COLO829 (cell line): ENCODE results near the gene ZNF492.
"Not testable (repeated sequence)": the region's sequence is repeated elsewhere in the genome, so short reads cannot be mapped to it uniquely, and the experiment has no call there.

Experiments used
- DNase-seq: peaks from one replicate; pipeline ENCODE4 v3.0.0; 2012; ENCODE audit warnings: low spot score

The ZNF492 gene

DNA sequence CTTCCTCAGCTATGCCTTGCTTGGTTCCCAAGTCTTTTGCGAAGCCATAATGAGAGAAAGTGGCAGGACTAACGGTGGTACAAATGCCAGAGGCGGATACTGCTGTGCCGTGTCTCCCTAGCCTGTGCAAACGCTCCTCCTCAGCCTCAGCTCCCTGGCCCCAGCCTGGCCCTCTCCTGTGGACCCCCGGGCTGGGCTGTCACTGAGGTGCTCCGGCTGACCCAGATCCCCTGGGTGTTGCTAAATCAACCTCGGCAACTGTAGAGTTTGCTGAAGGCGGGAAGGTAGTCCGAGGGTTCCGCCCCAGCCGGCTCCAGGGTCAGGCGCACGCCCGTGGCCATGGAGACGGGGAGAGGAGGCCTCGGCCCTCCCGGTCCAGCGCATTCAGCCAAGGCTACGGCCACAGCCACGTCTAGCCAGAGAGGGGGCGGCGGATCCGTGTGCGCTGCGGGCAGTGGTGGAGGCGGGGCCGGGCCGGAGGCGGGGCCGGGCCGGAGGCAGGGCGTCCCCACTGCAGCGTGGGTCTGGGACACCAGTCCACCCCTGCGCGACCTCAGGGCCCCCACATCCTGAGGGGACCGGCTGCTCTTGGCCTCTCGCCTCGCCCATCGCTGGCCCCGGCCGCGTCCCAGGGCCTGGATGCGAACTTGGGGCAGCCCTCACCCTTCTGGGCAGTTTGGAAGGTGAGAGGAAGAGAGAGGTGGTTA, 16.4 kb upstream of the ZNF492 start:
- no peak for DNase-seq

- DNase-seq, result no peak
Observed at GRCh38 chr19:22619371-22619770, 14.8 kb upstream of the ZNF492 start.

DNA sequence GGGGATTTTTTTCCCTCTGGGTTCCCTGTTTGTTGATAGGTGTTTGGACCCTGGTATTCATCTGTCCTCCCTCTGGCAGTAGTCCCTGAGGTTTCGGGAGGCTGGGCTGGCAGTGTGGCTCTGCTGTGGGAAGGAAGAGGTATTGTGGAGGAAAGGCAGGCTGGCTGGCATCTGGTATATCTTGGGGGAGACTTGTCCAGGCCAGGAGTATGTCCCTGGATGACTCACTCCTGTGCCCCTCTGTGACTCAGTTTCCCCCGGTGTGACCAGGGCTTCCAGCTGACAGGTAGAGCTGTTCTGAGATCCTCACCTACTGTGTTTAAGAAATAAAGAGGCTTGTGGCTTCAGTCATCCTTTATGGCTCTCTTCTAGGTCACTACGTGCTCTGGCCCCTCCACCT, 14.2 kb upstream of the ZNF492 start:
- DNase-seq, result no peak

GRCh38 chr19:22620401-22620800, 13.7 kb upstream of the ZNF492 start:
- DNase-seq, result no peak

- DNase-seq, result no peak
Observed at GRCh38 chr19:22620912-22621311, 13.2 kb upstream of the ZNF492 start.

DNA sequence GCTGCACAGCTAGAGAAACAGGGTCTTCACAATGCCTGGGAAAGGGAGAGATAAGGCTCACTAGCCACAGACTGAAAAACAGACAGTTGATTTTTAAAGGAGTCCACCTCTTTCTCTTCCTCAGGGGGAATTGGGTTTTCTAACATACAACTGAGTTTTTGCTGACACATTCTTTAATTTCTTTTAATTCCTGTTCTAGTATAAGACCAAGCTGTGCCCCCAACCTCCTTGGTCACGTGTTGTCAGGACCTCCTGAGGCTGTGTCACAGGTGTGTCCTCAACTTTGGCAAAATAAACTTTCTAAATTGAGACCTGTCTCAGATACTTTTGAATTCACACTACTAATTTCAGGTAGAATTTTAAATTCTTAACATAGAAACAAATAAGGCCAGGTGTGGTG, 12.1 kb upstream of the ZNF492 start:
- DNase-seq, result no peak

DNA sequence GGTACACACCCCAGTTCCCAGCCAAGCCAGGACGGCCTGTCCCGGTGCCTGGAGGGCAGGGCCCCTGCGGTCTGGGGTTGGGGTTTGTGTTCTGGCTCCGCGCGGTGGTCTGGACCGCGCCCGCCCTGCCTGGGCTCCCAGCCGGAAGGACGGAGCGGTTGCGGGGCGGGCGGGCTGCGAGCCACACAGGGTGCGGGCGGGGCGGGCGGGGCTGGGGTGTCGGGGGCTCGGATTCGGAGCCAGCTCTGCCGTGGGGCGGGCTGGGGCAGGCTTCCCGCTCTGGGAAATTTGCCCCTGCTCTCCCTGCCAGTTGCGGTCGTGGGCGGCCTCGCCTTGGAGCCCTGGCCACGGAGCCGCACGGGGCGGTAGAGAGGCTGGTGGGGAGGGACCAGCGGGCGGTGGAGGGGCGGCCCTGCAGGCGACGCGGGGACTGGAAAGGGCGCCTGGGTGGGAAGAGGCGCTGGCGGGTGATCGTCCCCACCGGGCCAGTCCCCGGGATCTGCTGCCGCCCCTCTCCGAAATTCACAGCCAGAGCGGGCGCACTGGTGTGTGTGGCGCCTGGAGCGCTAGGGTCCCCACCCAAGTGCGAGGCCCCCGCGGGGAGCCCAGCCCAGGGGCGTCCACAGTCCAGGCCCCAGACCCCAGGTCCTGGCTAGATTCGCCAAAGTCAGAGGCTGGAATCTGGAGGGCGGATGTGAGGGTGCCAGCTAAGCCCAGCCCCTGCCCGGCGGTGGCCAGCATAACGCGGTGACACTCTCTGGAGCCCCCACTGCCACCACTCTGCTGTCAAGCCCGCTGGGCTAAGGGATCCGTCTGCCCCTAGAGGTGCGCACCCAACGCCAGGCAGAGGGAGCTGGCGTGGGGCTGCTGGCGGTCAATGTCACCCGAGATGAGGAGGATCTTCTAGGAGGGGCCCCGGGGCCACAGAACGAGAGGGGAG, 11.0 kb upstream of the ZNF492 start:
- no peak for DNase-seq

GRCh38 chr19:22623841-22624221, 10.3 kb upstream of the ZNF492 start:
- DNase-seq, result no peak

DNA sequence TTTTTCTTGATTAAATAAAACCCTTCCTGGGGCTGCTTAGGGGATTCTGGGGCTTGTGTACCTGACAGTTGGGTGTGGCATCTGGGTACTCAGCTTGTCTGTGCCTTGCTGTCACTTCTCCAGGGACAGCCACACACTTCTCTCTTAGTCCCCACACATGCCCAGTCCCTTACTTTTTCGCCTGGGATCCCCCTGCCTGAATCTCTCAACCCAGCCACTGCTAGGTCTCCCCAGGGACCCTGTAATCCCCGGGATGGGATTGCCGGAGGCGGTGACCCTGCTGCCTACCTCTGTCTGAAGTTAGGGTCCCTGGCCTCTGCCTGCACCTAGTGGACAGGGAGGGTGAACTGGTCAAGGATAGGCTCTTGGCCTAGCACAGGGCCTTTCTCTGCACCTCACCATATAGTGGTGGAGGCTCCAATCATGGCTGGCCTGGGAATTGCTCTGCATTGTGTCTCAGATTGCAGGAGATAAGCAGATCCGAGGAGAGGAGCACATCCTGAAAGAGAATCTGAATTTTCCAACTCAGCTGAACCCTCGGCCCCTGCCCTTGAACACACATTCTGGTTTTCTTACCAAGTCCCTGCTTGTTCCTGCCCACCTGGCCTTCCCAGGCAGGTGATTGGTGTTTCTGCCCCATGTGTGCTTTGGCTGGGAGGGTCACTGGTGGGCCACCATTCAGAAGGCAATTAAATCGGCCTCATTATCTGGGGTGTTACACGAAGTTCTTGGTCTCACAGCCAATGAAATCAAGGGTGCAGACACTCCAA, 8.7 kb upstream of the ZNF492 start:
- DNase-seq, result no peak

DNA sequence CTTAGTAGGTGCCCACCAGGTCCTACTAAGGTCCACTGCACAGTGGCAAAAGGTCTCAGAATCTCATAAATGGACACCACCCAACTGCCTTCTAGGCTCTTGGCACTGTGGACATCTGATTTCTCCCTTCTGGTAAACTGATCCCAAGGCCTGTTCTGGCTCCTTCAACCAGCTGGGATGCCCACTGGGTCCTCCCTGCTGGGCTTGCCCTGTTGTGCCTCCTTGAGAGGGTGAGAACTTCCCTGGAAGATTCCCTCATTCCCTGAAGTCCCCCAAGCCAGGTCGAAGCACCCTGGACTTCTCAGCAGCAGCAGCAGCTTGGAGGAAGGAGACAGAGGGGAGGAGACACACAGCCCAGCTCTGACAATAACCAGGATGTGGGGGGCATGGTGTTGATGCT, 6.6 kb upstream of the ZNF492 start:
- no peak for DNase-seq

DNA sequence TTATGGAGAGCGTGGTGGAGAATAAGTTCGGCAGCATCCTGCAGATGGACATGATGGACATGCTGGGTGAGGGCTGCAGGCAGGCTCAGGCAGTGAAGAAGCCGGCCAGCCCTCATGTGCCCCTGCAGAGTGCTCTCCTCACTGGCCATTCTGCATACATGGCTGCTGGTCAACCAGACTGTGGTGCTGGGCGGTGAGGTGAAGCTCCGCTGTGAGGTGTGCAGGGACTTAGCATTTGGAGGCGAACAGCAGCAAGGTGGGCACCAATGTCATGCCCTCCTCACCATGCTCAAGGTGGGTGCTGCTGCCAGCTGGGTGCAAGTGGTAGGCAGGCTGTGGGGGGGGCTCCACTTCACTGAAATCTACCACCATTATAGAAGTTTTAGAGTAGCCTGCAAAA, 5.7 kb upstream of the ZNF492 start:
- no peak for DNase-seq

GRCh38 chr19:22634450-22634827, 315 bp downstream of the ZNF492 start:
- no peak for DNase-seq

DNA sequence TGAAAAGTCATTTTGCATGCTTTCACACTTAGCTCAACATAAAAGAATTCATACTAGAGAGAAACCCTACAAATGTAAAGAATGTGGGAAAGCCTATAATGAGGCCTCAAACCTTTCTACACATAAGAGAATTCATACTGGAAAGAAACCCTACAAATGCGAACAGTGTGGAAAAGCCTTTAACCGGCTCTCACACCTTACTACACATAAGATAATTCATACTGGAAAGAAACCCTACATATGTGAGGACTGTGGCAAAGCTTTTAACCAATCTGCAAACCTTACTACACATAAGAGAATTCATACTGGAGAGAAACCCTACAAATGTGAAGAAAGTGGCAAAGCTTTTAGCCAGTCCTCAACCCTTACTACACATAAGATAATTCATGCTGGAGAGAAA, 51.4 kb downstream of the ZNF492 start:
- DNase-seq, result not testable (repeated sequence)

GRCh38 chr19:22702661-22703060, 68.5 kb downstream of the ZNF492 start:
- DNase-seq, result not testable (repeated sequence)

- not testable (repeated sequence) for DNase-seq
Observed at GRCh38 chr19:22703096-22703495, 69.0 kb downstream of the ZNF492 start.

GRCh38 chr19:22708983-22709382, 74.9 kb downstream of the ZNF492 start:
- no peak for DNase-seq
